GM21825 (cell line): Measurements from ENCODE around the gene GOLGA6L26.
"Not testable (repeated sequence)": the region's sequence is repeated elsewhere in the genome, so short reads cannot be mapped to it uniquely, and the experiment has no call there.

ENCODE experiments used
- ATAC-seq: cut with Tn5 transposase; IDR thresholded peaks from one replicate; pipeline ENCODE4 v1.9.1; 2021; ENCODE audit warnings: mild to moderate bottlenecking, moderate library complexity; ENCODE audit not compliant: unreplicated experiment

GOLGA6L26 gene

GRCh38 chr15:23334096-23334495 is at the start of gene GOLGA6L26:
Gene GOLGA6L26, minus strand, starts transcription at chr15:23334196. Its CDS starts 61 bp downstream, at chr15:23334135.
- not testable (repeated sequence) for ATAC-seq

GRCh38 chr15:23381192-23381591 is 47.2 kb upstream of the GOLGA6L26 start:
- ATAC-seq, result not testable (repeated sequence)

- ATAC-seq, result not testable (repeated sequence)
Observed at GRCh38 chr15:23380700-23381099, 46.7 kb upstream of the GOLGA6L26 start.

- ATAC-seq, result not testable (repeated sequence)
Observed at GRCh38 chr15:23378946-23379345, 45.0 kb upstream of the GOLGA6L26 start.

- not testable (repeated sequence) for ATAC-seq
Observed at GRCh38 chr15:23374226-23374625, 40.2 kb upstream of the GOLGA6L26 start.

- ATAC-seq, result not testable (repeated sequence)
Observed at GRCh38 chr15:23372891-23373600, 39.0 kb upstream of the GOLGA6L26 start.

GRCh38 chr15:23372284-23372683 is 38.3 kb upstream of the GOLGA6L26 start:
- no peak for ATAC-seq

- ATAC-seq, result not testable (repeated sequence)
Observed at GRCh38 chr15:23371868-23372267, 37.9 kb upstream of the GOLGA6L26 start.

- not testable (repeated sequence) for ATAC-seq
Observed at GRCh38 chr15:23371134-23371533, 37.1 kb upstream of the GOLGA6L26 start.

GRCh38 chr15:23370578-23370977 is 36.6 kb upstream of the GOLGA6L26 start:
- no peak for ATAC-seq

- ATAC-seq, result not testable (repeated sequence)
Observed at GRCh38 chr15:23364261-23364660, 30.3 kb upstream of the GOLGA6L26 start.

GRCh38 chr15:23362622-23363021 is 28.6 kb upstream of the GOLGA6L26 start:
- not testable (repeated sequence) for ATAC-seq

- not testable (repeated sequence) for ATAC-seq
Observed at GRCh38 chr15:23354448-23354847, 20.5 kb upstream of the GOLGA6L26 start, which contains the start of gene GOLGA8S. Gene GOLGA8S, plus strand, starts transcription at chr15:23354748. Its CDS starts 62 bp downstream, at chr15:23354810.

GRCh38 chr15:23311233-23311632 is 22.8 kb downstream of the GOLGA6L26 start:
- not testable (repeated sequence) for ATAC-seq

GRCh38 chr15:23305921-23306320 is 28.1 kb downstream of the GOLGA6L26 start:
- ATAC-seq, result not testable (repeated sequence)

GRCh38 chr15:23304805-23305204 is 29.2 kb downstream of the GOLGA6L26 start:
- ATAC-seq, result not testable (repeated sequence)

- not testable (repeated sequence) for ATAC-seq
Observed at GRCh38 chr15:23304267-23304666, 29.7 kb downstream of the GOLGA6L26 start.

- ATAC-seq, result not testable (repeated sequence)
Observed at GRCh38 chr15:23303654-23304053, 30.3 kb downstream of the GOLGA6L26 start.

- not testable (repeated sequence) for ATAC-seq
Observed at GRCh38 chr15:23303246-23303645, 30.8 kb downstream of the GOLGA6L26 start.
